NAMALWA (cell line): ENCODE measurements around the gene CTSK.
"Not testable (repeated sequence)": the region's sequence is repeated elsewhere in the genome, so short reads cannot be mapped to it uniquely, and the experiment has no call there.

Experiments used
- DNase-seq: peaks from one replicate; pipeline ENCODE4 v3.0.0-alpha.2; 2015; ENCODE audit warnings: low spot score

CTSK gene

GRCh38 chr1:150805899-150806298, 2.2 kb downstream of the CTSK start:
- DNase-seq: no peak

DNA sequence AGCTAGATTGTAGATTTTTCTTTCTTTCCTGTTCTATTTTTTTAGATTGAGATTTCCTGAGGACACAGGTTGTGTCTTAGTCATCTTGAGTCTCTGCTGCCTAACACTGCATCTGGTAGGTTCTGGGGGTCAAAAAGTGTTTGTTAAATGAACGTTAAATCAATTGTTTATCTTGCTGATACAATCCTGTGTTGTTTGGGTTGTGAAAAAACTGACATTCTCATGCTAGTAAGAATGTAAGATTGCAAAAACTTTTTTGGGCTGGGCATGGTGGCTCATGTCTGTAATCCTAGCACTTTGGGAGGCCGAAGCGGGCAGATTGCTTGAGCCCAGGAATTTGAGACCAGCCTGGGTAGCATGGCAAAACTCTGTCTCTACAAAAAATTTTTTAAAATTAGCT, 3.4 kb downstream of the CTSK start:
- no peak for DNase-seq

- no peak for DNase-seq
Observed at GRCh38 chr1:150799089-150799488, 9.0 kb downstream of the CTSK start.

GRCh38 chr1:150798525-150798924, 9.5 kb downstream of the CTSK start:
- DNase-seq: no peak

GRCh38 chr1:150796374-150796773, 11.7 kb downstream of the CTSK start:
- no peak for DNase-seq

DNA sequence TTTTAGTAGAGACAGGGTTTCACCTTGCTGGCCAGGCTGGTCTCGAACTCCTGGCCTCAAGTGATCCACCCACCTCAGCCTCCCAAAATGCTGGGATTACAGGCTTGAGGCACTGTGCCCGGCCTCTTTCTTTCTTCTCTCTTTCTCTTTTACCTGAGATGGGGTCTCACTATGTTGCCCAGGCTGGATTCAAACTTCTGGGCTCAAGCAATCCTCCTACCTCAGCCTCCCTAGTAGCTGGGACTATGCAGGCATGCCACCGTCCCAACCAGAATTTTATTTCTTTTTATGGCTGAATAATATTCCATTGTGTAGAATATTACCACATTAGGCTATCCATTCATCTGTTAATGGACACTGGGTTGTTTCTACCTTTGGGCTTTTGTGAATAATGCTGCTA, 14.3 kb downstream of the CTSK start:
- not testable (repeated sequence) for DNase-seq

DNA sequence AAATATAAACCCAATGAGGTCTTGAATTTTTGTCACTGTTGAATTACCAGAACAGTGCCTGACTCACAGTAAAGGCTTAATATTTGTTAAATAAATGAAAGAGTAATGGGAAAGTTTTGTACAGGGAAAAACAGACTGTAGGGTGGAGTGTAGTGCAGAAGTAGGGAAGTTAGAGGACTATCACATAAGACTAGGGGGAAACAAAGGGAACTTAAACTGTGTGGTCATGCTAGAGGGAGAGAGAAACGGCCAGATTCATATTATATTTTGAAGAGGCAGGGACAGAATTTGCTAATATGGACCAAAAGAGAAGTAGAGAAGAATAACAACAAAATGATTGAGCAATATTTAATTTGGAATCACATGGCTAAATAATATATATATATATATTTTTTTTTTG, 14.8 kb downstream of the CTSK start:
- DNase-seq: no peak

DNA sequence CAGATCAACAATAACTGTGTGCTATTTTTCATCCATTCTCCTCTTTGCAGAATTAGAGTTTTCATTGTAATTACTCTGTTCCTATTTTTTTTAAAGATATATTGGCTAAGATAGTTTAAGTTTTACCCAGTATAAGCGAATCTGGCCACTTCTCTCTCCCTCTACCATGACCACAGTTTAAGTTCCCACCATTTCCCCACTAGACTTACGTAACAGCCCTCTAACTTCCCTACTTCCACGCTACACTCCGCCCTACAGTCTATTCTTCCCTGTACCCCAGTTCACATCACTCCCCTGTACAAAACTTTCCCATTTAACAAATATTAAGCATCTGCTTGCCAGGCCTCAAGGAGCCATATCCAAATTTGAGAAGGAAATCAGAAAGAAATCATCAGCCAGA, 16.5 kb downstream of the CTSK start:
- DNase-seq: no peak

DNA sequence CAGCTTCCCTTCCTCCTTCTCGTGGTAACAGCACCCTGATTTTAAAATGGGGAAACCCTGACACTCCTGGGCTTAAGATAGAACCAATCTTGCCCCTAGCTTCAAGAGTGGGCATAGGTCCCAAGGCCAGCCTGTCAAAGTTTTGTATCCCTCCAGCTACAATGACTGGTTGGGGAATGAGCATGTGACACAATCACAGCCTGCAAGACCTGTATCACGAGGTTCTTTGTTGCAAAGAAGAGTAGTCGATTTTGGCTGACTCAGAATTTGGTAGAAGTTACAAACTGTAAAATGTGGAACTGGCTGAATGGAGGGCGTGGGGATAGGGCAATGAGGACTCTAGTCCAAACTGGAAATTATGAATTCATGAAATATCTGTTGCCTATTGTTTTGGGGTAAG, 18.7 kb downstream of the CTSK start:
- no peak for DNase-seq

- DNase-seq: no peak
Observed at GRCh38 chr1:150788946-150789345, 19.1 kb downstream of the CTSK start.

GRCh38 chr1:150787455-150787854, 20.6 kb downstream of the CTSK start:
- DNase-seq: no peak

DNA sequence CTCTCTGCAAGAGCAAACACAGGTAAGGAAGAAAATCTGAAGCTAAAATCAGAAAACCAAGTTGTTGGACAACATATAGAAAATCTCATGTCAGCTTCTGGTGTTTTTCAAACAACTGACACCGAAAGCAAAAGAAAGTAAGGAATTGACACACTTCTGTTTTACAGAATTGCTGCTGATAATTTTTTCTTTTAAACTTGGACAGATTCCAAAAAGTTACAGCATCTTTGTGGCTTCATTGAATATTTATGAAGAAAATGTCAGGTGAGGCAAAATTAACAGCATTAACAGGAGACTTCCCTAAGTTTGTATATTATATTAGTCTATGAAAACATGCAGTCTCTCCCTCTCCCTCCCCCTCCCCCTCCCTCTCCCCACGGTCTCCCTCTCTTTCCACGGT, 27.6 kb downstream of the CTSK start:
- no peak for DNase-seq

DNA sequence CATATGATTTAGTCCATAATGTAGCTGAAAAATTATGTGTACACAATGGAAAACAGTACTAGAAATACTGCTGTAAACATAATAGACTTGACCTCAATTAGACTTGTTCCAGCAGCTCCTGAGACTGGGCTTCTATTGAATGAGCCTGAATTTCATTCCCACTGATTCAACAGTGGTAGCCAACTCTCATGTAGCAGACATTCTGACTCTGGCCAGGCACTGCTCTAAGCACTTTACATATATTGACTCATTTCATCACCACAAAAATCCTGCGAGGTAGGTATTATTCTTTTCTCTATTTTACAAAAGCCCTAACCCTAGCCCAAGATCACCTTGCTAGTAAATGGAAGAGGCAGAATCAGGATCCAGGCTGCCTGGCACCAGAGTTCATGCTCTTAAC, 29.7 kb downstream of the CTSK start:
- DNase-seq: no peak

DNA sequence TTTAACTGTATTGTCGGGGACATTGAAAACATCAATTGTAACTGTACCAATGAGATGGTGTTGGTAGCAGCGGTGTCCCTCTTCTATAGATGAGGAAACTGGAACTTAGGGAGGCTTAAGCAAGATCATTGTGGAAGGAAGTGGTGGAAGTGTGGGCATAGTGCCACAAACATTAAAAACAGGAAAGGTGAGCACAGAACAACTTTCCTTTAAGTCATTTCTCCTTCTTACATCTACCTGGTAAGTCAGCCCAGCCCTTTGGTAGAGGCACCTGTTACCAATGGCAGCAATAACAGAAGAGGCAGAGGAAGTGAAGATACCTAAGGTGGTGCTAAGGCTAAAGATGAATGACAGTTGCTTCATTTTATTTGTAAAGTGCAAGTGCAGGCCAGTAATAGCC, 30.5 kb downstream of the CTSK start:
- DNase-seq: no peak

DNA sequence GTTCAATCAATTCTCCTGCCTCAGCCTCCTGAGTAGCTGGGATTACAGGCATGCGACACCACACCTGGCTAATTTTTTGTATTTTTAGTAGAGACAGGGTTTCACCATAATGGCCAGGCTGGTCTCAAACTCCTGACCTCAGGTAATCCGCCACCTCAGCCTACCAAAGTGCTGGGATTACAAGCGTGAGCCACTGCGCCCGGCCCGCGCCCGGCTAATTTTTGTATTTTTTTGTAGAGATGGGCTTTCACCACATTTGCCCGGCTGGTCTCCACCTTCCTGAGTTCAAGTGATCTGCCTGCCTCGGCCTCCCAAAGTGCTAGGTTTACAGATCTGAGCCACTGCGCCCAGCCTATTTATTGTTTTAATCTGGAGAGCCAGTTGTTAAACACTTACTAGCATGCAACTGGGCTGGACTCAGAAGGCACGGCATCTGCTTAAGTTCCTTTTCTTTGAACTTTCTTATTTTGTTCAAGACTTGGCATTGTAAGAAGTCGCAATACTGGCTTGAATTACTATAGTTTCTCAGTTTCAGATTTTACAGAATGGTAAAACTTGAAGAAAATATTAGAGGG, 32.0 kb downstream of the CTSK start:
- DNase-seq: not testable (repeated sequence)

GRCh38 chr1:150775276-150775675, 32.8 kb downstream of the CTSK start:
- DNase-seq: no peak

- DNase-seq: no peak
Observed at GRCh38 chr1:150772326-150772725, 35.7 kb downstream of the CTSK start.

GRCh38 chr1:150767704-150768103, 40.4 kb downstream of the CTSK start:
- not testable (repeated sequence) for DNase-seq

GRCh38 chr1:150765977-150766301, 42.1 kb downstream of the CTSK start:
- not testable (repeated sequence) for DNase-seq

GRCh38 chr1:150765296-150765976, 42.6 kb downstream of the CTSK start, which contains the start of gene CTSS:
Gene CTSS, minus strand, starts transcription at chr1:150765778. Its CDS starts 1,015 bp downstream, at chr1:150764763.
- DNase-seq: peak; percentile 96

- peak; percentile 56 for DNase-seq
Observed at GRCh38 chr1:150764617-150765101, 43.4 kb downstream of the CTSK start.

DNA sequence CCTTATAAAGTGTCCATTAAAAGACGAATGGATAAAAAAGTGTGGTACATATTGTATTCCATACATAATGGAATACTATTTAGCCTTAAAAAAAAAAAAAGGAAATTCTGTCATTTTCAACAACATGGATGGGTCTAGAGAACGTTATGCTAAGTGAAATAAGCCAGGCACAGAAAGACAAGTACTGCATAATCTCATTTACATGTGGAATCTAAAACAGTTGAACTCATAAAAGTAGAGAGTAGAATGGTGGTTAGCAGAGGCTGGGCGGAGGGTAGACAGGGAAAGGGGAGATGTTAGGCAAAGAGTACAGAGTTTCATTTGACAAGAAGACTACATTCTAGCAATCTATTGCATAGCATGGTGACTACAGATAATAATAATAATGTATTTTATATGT, 45.0 kb downstream of the CTSK start:
- DNase-seq: no peak

DNA sequence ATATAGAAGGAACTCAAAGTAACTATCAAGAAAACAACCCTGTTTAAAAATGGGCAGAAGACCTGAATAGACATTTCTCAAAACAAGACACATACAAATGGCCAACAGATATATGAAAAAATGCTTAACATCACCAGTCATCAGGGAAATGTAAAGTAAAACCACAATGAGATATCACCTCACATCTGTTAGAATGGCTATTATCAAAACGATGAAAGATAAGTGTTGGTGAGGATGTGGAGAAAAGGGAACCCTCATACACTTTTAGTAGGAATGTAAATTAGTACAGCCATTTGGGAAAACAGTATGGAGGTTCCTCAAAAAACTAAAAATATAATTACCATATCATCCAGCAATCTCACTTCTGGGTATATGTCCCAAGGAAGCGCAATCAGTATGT, 45.5 kb downstream of the CTSK start:
- no peak for DNase-seq

GRCh38 chr1:150761801-150762200, 46.3 kb downstream of the CTSK start:
- no peak for DNase-seq
